WI38 (cell line): ENCODE data around the gene HIPK2.

Experiments
- H3K4me3 ChIP-seq: 2 replicates; pipeline ENCODE4 v1.5.1; 2011; ENCODE audit warnings: low read depth, mild to moderate bottlenecking, control low read depth, low read length
- CTCF ChIP-seq: IDR thresholded peaks from 2 replicates; pipeline ENCODE4 v1.5.1; 2012; ENCODE audit warnings: low read depth, mild to moderate bottlenecking, control low read depth, low read length

Gene HIPK2

GRCh38 chr7:139631520-139632031 lies 146.2 kb downstream of the HIPK2 start:
- no peak for TF ChIP-seq CTCF
- H3K4me3 ChIP-seq = no peak overlapping the region

DNA sequence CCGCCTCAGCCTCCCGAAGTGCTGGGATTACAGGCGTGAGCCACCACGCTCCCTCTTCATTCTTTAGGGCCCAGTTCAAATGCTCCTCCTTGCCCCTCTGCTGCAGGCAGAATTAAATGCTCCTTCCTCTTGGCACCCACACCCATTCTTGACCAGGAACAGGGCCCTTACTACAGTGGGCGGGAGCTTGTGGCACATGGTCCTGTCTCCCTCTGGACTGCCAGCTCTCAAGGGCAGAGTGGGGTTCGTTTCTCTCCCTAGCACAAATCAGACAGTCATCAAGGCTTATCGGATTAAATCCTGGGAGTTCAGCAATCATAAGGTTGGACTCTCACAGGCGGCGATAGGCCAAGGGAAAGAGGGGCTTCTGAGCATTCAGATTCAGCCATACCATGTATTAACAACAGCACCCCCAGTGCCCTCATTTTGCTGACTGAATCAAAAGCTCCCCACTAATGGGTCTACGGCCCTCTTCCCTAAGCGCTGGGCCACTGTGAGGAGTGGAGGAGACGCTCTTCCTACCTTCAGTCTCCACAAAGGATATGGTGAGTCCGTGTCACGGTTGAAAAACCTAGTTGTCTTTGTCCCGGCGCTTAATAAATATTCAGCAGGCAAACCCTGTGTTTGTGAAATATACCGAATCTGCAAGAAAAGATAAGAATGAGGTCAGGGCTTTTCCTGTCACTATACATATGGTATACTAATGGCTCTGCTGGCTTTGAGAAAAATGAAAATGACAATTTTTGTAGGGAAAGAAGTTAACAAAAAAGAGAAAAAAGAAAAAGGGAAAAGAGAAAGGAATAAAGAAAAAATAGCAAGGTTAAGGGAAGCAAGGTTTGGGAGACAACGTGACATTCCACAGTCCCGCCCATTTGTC lies 146.9 kb downstream of the HIPK2 start:
- no peak for TF ChIP-seq CTCF

GRCh38 chr7:139629392-139630082 lies 148.3 kb downstream of the HIPK2 start:
- TF ChIP-seq CTCF = no peak
- no peak overlapping the region for H3K4me3 ChIP-seq

More for the DNA sequence above, 146.9 kb downstream of the HIPK2 start:
- H3K4me3 ChIP-seq = no peak overlapping the region

- no peak overlapping the region for H3K4me3 ChIP-seq
- TF ChIP-seq CTCF = no peak
Measured at GRCh38 chr7:139627831-139628230, 150.0 kb downstream of the HIPK2 start.

DNA sequence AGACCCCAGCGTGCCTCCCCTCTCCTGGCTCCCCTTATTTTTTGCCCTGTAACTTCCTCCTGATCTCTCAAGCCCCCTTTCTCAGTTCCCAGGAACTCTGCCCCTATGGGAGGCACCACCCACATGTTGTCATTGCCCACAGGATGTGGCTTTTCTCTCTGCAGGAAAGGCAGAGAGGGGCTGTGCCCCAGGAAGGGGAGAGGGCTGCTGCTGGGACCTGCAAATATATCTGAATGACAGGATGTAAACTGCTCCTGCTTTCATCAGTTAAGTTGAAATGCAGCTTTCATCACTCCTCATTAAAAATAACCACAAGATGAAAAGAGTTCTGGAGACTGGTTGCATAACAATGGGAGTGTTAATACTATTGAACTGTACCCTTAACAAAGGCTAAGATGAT lies 151.0 kb downstream of the HIPK2 start:
- no peak overlapping the region for H3K4me3 ChIP-seq

DNA sequence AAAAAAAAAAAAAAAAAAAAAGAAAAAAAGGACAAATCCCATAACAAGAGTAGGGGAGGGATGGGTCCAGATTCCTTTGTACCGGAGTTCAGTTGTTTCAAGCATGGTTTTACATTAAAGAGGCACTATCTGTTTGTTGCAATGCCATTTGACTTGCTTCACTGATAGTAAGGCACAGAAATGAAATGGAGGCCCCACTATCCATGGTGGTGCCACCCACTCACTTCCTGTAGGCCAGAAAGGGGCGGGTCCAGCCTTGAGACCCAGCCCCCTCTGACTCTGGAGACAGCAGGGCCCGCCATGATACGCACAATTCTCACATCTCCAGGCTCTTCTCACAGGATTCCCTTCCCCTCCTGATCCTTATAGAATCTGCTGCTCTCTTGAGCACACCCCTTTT lies 154.3 kb downstream of the HIPK2 start:
- H3K4me3 ChIP-seq = no peak overlapping the region
- no peak for TF ChIP-seq CTCF

More for the DNA sequence above, 151.0 kb downstream of the HIPK2 start:
- no peak for TF ChIP-seq CTCF
